Stimulated activated CD8-positive, alpha-beta memory T cell treated with anti-CD3 and anti-CD28 coated beads, Interleukin-7, amount 100 ng/mL, for 1 hour (primary cell): ENCODE measurements around the gene EBLN2.

ENCODE experiments used
- DNase-seq, 2 donors: peaks; one replicate each; pipeline ENCODE4 v3.0.0-alpha.2; 2020; ENCODE audit warnings: low read depth in 2 of 2

Gene EBLN2

GRCh38 chr3:73061416-73061815, at the start of gene EBLN2:
EBLN2 (plus strand) TSS chr3:73061659; CDS start chr3:73062082, 423 bp downstream.
- DNase-seq, result no peak

- no peak for DNase-seq
Measured at GRCh38 chr3:73018298-73018697, 43.2 kb upstream of the EBLN2 start.

GRCh38 chr3:73018790-73019441, 42.5 kb upstream of the EBLN2 start:
- DNase-seq, result no peak

GRCh38 chr3:73021301-73021835, 40.1 kb upstream of the EBLN2 start:
- no peak for DNase-seq

DNA sequence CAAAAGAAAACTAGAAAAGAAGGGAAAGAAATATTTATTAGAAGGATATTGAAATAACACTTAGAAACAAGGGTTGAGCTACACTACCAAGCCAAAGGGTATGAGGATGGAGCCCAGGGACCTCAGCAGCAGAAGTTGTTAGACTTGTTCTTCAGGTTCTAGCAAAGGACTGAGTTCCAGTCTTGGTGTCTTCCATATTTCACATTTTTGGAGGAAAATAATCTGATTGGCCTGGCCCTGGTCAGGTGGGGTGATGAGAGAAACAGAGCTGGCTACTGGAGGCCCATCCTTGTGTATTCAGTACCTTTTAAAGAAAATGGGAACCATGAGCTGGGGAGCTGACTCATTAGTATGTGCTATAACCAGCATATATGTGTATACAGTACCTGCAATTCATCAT, 36.6 kb upstream of the EBLN2 start:
- no peak for DNase-seq

DNA sequence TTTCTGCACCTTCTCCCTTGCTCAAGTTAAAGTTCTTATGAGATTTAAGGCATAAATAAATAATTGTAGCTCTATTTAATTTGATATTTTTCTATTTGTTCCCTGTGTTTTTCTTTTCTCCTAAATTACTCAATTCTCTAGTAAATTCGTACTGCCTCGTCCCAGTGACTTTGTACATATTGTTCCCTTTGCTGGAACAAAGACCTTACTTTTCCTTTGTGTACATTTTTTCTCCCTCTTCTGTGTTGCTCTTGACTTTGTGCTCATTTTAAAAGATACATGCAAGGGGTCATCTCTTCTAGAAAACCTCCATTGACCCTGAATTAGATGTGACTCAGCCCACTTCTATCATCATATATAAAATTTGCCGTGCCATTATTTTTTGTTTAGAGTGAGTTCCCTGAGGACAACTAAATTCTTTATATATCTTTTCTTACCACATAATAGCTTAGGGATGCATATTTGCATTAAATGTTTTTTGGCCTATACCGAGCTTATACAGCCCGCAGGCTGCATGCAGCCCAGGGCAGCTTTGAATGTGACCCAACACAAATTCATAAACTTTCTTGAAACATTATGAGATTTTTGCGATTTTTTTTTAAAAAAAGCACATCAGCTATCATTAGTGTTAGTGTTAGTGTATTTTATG, 35.2 kb upstream of the EBLN2 start:
- no peak for DNase-seq

DNA sequence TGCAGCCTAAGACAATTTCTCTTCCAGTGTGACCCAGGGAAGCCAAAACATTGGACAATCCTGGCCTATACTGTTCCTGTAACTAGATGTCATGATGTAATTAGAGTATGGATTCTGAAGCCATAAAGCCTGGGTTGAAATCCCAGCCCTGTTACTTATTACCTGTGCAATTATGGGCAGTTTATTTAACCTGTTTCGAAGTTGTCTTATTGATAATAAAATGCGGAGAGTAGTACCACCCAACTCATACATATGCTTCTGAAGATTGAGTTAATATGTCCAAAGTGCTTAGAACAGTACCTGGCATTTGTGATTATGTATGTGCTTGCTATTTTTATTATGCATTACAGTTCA, 34.7 kb upstream of the EBLN2 start:
- DNase-seq, result no peak

GRCh38 chr3:73028803-73029202, 32.7 kb upstream of the EBLN2 start:
- no peak for DNase-seq

GRCh38 chr3:73029321-73029796, 32.1 kb upstream of the EBLN2 start:
- no peak for DNase-seq

DNA sequence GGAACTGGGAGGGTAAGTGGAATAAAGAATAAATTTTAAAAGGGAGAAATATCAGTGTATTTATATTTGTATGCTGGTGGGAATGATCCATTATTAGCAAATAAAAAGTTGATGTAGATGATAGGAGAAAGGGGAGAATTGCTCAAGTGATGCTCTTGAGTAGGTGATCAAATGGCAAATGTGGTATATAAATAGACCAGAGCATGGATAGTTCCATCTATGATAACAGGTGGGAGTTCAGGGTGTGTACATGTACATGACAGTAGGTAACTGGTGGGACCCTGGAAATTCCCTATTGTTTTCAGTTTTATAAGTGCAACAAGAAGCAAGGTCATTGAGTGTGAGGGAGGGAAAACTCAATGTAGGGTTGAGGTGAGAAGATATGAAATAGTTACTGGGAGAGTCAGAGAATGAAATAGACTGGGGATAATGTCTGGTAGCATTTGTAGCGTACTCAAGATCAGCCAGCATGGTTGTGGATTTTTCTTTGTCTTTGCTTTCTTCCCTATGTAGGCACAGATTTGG, 31.3 kb upstream of the EBLN2 start:
- no peak for DNase-seq

- no peak for DNase-seq
Measured at GRCh38 chr3:73031573-73032103, 29.8 kb upstream of the EBLN2 start.

- no peak for DNase-seq
Measured at GRCh38 chr3:73036694-73037591, 24.5 kb upstream of the EBLN2 start.

GRCh38 chr3:73041537-73041936, 19.9 kb upstream of the EBLN2 start:
- DNase-seq, result no peak

GRCh38 chr3:73043414-73043813, 18.0 kb upstream of the EBLN2 start:
- DNase-seq, result no peak

DNA sequence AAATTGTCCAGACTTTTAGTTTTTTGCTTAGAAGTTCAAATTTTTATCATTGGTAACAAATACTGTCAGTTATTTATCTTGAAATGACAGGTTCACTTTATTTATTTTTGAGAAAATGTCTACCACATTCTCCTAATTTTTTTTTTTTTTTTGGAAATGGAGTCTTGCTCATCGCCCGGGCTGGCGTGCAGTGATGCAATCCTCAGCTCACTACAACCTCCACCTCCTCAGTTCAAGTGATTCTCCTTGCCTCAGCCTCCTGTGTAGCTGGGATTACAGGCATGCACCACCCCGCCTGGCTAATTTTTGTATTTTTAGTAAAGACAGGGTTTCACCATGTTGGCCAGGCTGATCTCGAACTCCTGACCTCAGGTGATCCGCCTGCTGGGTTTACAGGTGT, 16.1 kb upstream of the EBLN2 start:
- DNase-seq, result no peak

DNA sequence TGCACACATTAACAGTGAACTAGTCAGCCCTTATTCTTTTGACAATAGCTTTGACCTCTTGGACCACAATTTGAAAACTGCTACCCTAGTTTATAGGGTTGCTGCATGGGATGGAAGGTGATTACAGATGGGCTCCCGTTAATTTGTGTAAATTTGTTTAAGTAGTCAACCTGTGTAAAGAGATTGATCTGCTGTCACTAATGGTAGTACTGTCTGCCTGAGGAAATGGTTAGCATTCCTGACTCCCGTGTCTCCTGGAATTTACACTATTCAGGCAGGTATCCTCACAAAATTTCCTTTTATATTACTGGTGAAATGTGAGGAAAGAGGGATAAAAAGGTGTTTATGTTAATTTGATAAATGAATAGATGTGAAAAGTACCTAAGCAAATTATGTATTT, 15.3 kb upstream of the EBLN2 start:
- no peak for DNase-seq

DNA sequence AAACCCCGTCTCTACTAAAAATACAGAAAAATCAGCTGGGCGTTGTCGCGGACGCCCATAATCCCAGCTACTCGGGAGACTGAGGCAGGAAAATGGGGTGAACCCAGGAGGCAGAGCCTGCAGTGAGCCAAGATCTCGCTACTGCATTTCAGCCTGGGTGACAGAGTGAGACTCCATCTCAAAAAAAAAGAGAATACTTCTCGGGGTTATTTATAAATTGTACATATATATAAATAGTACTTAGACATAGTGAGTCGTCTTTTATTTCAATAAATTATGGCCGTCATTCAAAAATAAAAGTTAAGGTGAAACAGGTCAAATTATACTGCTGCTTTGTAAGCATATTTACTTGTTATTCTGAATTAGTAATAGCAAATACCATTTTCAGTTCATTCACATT, 12.1 kb upstream of the EBLN2 start:
- DNase-seq, result no peak

- no peak for DNase-seq
Measured at GRCh38 chr3:73052857-73053256, 8.6 kb upstream of the EBLN2 start.

GRCh38 chr3:73055583-73055982, 5.9 kb upstream of the EBLN2 start:
- no peak for DNase-seq

GRCh38 chr3:73056014-73056844, 5.2 kb upstream of the EBLN2 start:
- DNase-seq, result no peak

DNA sequence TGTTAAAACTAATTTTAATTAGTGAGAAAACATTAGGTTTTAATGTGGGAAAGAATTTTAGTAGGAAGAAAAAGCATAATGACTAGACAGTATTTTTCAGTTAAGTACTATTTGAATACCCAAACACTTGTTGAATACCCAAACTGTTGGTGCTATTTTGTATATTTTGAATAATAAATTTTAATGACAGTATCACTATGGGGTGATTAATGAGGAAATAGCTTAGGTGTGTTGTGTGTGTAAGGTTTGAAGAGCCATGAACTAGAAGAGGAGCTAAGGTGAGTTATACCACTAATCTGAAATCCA, 4.7 kb upstream of the EBLN2 start:
- DNase-seq, result no peak
